ENCODE measurements around the gene POC5.

Gene POC5

GRCh38 chr5:75630875-75631274 is 86.4 kb downstream of the POC5 start:
- Mint-ChIP-seq H3K36me3 (ENCODE audit: low read depth) (peaks cover 1% of the 10 kb centered on the region), H3K9me3 (no peaks in the 10 kb centered on the region), H3K27ac (no peak overlapping the region), H3K4me1 (ENCODE audit: low read depth) (peaks cover 2% of the 10 kb centered on the region), H3K27me3 (ENCODE audit: low read depth) (no peaks in the 10 kb centered on the region), H3K4me3 (no peak overlapping the region)
- DNase-seq (ENCODE audit: low spot score), result no peak

GRCh38 chr5:75627801-75628200 is 89.4 kb downstream of the POC5 start:
- H3K9me3 Mint-ChIP-seq, result no peaks in the 10 kb centered on the region
- no peak for DNase-seq (ENCODE audit: low spot score)
- no peak overlapping the region for H3K4me3 Mint-ChIP-seq
- no peak overlapping the region for H3K27ac Mint-ChIP-seq
- no peaks in the 10 kb centered on the region for H3K4me1 Mint-ChIP-seq (ENCODE audit: low read depth)
- no peaks in the 10 kb centered on the region for H3K27me3 Mint-ChIP-seq (ENCODE audit: low read depth)
- no peaks in the 10 kb centered on the region for H3K36me3 Mint-ChIP-seq (ENCODE audit: low read depth)

GRCh38 chr5:75626959-75627358 is 90.3 kb downstream of the POC5 start:
- Mint-ChIP-seq H3K27me3 (ENCODE audit: low read depth) (no peaks in the 10 kb centered on the region), H3K4me3 (no peak overlapping the region), H3K9me3 (no peaks in the 10 kb centered on the region), H3K4me1 (ENCODE audit: low read depth) (no peaks in the 10 kb centered on the region), H3K27ac (no peak overlapping the region), H3K36me3 (ENCODE audit: low read depth) (no peaks in the 10 kb centered on the region)
- DNase-seq (ENCODE audit: low spot score), result no peak
